HG03103 (cell line): ENCODE measurements around the gene EMC10.
"Not testable (repeated sequence)": the region's sequence is repeated elsewhere in the genome, so short reads cannot be mapped to it uniquely, and the experiment has no call there.

ENCODE experiments used
- ATAC-seq: cut with Tn5 transposase; IDR thresholded peaks from one replicate; pipeline ENCODE4 v1.9.1; 2021; ENCODE audit warnings: low read depth; ENCODE audit not compliant: unreplicated experiment

The EMC10 gene

GRCh38 chr19:50450369-50451222, 25.7 kb upstream of the EMC10 start:
- ATAC-seq: no peak

GRCh38 chr19:50451223-50451534, 25.1 kb upstream of the EMC10 start:
- ATAC-seq: no peak

- no peak for ATAC-seq
Observed at GRCh38 chr19:50453243-50453642, 23.1 kb upstream of the EMC10 start.

- no peak for ATAC-seq
Observed at GRCh38 chr19:50455992-50456391, 20.3 kb upstream of the EMC10 start.

- no peak for ATAC-seq
Observed at GRCh38 chr19:50457300-50457699, 19.0 kb upstream of the EMC10 start.

GRCh38 chr19:50458396-50459066, 17.8 kb upstream of the EMC10 start:
- no peak for ATAC-seq

- ATAC-seq: no peak
Observed at GRCh38 chr19:50459067-50459456, 17.2 kb upstream of the EMC10 start.

- ATAC-seq: no peak
Observed at GRCh38 chr19:50459638-50460037, 16.7 kb upstream of the EMC10 start.

GRCh38 chr19:50460161-50460765, 16.0 kb upstream of the EMC10 start:
- no peak for ATAC-seq

- ATAC-seq: no peak
Observed at GRCh38 chr19:50461066-50461875, 15.0 kb upstream of the EMC10 start.

- ATAC-seq: no peak
Observed at GRCh38 chr19:50462970-50463369, 13.3 kb upstream of the EMC10 start.

GRCh38 chr19:50464348-50464747, 12.0 kb upstream of the EMC10 start:
- no peak for ATAC-seq

GRCh38 chr19:50465000-50465399, 11.3 kb upstream of the EMC10 start:
- no peak for ATAC-seq

GRCh38 chr19:50465986-50466705, 10.2 kb upstream of the EMC10 start:
- no peak for ATAC-seq

- ATAC-seq: no peak
Observed at GRCh38 chr19:50466706-50467039, 9.6 kb upstream of the EMC10 start.

- no peak for ATAC-seq
Observed at GRCh38 chr19:50467566-50467965, 8.7 kb upstream of the EMC10 start.

GRCh38 chr19:50468818-50469217, 7.5 kb upstream of the EMC10 start:
- ATAC-seq: no peak

- not testable (repeated sequence) for ATAC-seq
Observed at GRCh38 chr19:50473336-50473735, 3.0 kb upstream of the EMC10 start.

- ATAC-seq: no peak
Observed at GRCh38 chr19:50475101-50475568, 1.2 kb upstream of the EMC10 start.

- no peak for ATAC-seq
Observed at GRCh38 chr19:50475736-50476223, 527 bp upstream of the EMC10 start.
